T1000 (cell line): ENCODE measurements around the gene LARGE1.

Source experiments
- DNase-seq: peaks from one replicate; lab custom pipeline; 2025; ENCODE audit warnings: mixed read lengths; lab: John Stamatoyannopoulos, UW

Gene LARGE1

GRCh38 chr22:33224841-33225240, 695.4 kb downstream of the LARGE1 start:
- no peak for DNase-seq
